Endodermal cell (in vitro differentiated cells): ENCODE data around the gene C3orf52. TPM values are rescaled to one million over a fixed set of nuclear protein-coding genes. Genes with fewer than 3 reads are reported as not detected.

Experiments
- DNase-seq: peaks from one replicate; pipeline ENCODE4 v3.0.0-alpha.2; 2017
- H3K27ac ChIP-seq: 2 replicates; pipeline ENCODE4 v1.5.1; 2013; ENCODE audit warnings: mild to moderate bottlenecking, low read depth, low read length, moderate library complexity
- H3K27me3 ChIP-seq: 2 replicates; pipeline ENCODE4 v1.6.1; 2013; ENCODE audit warnings: mild to moderate bottlenecking, low read length, moderate library complexity; ENCODE audit not compliant: insufficient read depth, control insufficient read depth, poor library complexity, severe bottlenecking
- H3K36me3 ChIP-seq: 2 replicates; pipeline ENCODE4 v1.7.0; 2013; ENCODE audit warnings: mild to moderate bottlenecking, low read length, moderate library complexity; ENCODE audit not compliant: control insufficient read depth, insufficient read depth
- H3K4me1 ChIP-seq: one replicate; pipeline ENCODE4 v1.7.0; 2013; ENCODE audit warnings: low read length; ENCODE audit not compliant: control insufficient read depth, insufficient read depth
- H3K4me3 ChIP-seq: 2 replicates; pipeline ENCODE4 v1.5.1; 2013; ENCODE audit warnings: mild to moderate bottlenecking, low read length, moderate library complexity
- H3K9ac ChIP-seq: 2 replicates; pipeline ENCODE4 v1.6.1; 2013; ENCODE audit warnings: mild to moderate bottlenecking, low read length, moderate library complexity; ENCODE audit not compliant: poor library complexity, severe bottlenecking; ENCODE audit errors: extremely low read depth
- H3K9me3 ChIP-seq: 2 replicates; pipeline ENCODE4 v1.6.1; 2013; ENCODE audit warnings: mild to moderate bottlenecking, low read length, moderate library complexity; ENCODE audit not compliant: control insufficient read depth
- H3K27ac Mint-ChIP-seq: 2 replicates; pipeline ENCODE4 v1.8.0; 2020; ENCODE audit warnings: mixed read lengths
- H3K27me3 Mint-ChIP-seq: 2 replicates; pipeline ENCODE4 v1.8.0; 2021; ENCODE audit warnings: mild to moderate bottlenecking, mixed read lengths; ENCODE audit not compliant: insufficient read depth
- H3K36me3 Mint-ChIP-seq: 2 replicates; pipeline ENCODE4 v1.8.0; 2020; ENCODE audit warnings: low read depth, mixed read lengths
- H3K4me1 Mint-ChIP-seq: 2 replicates; pipeline ENCODE4 v1.8.0; 2020; ENCODE audit warnings: mixed read lengths
- H3K4me3 Mint-ChIP-seq: 2 replicates; pipeline ENCODE4 v1.8.0; 2020; ENCODE audit warnings: mild to moderate bottlenecking, moderate library complexity, mixed read lengths
- H3K9me3 Mint-ChIP-seq: 2 replicates; pipeline ENCODE4 v1.8.0; 2020; ENCODE audit warnings: mild to moderate bottlenecking, mixed read lengths
- CTCF ChIP-seq: fragments of 200-600 bp; sonication (generic); conservative IDR thresholded peaks from 2 replicates; pipeline ENCODE4 v1.5.0; 2021; ENCODE audit warnings: antibody characterized with exemption, mild to moderate bottlenecking
- WGBS, 2 experiments: methylation state at CpG; one replicate each; pipeline versions ENCODE4 v1.1.5 to v1.1.7; 2013; ENCODE audit warnings: missing lambda C conversion rate in 2 of 2, mixed read lengths in 1 of 2; ENCODE audit not compliant: insufficient coverage in 1 of 2, insufficient read length in 1 of 2; 5-methylcytosine and 5-hydroxymethylcytosine counted together
- total RNA-seq, 2 donors: library from RNA; stranded (reverse); fragmentation: NEBNext Ultra II Directional in 1 of 2; extraction: Animal tissue kit (Norgen Biotek cat#: 25700) in 1 of 2; gene quantifications; 2 replicates in 1 of 2; 3 replicates in 1 of 2; pipeline ENCODE4 v1.2.1, GENCODE V29; 2021

C3orf52 gene
- total RNA-seq, 2 donors from 2014 or later = 5.2 to 6.7 TPM

GRCh38 chr3:112133626-112134334, 47.6 kb downstream of the C3orf52 start:
- 70 to 81% methylated on average over 2 to 5 of the region's 5 CpGs for WGBS, 2 experiments

GRCh38 chr3:112134335-112135124, 48.3 kb downstream of the C3orf52 start:
- H3K27me3 Mint-ChIP-seq = no peaks in the 10 kb centered on the region
- Histone ChIP-seq H3K27me3 (no peaks in the 10 kb centered on the region), H3K4me3 (no peak overlapping the region), H3K4me1 (peaks cover 5% of the 10 kb centered on the region), H3K36me3 (no peaks in the 10 kb centered on the region), H3K9me3 (no peaks in the 10 kb centered on the region), H3K9ac (no peak overlapping the region), H3K27ac (no peak overlapping the region)
- no peaks in the 10 kb centered on the region for H3K9me3 Mint-ChIP-seq
- no peak for DNase-seq
- 80 to 94% methylated on average over 2 to 8 of the region's 8 CpGs for WGBS, 2 experiments
- no peak overlapping the region for H3K27ac Mint-ChIP-seq
- H3K4me1 Mint-ChIP-seq = peaks cover 28% of the 10 kb centered on the region
- H3K4me3 Mint-ChIP-seq = no peak overlapping the region
- no peaks in the 10 kb centered on the region for H3K36me3 Mint-ChIP-seq
- TF ChIP-seq CTCF = no peak

More at GRCh38 chr3:112133626-112134334, 47.6 kb downstream of the C3orf52 start:
- Mint-ChIP-seq H3K9me3 (no peaks in the 10 kb centered on the region), H3K27me3 (no peaks in the 10 kb centered on the region), H3K27ac (no peak overlapping the region), H3K4me1 (peaks cover 36% of the 10 kb centered on the region), H3K4me3 (no peak overlapping the region), H3K36me3 (no peaks in the 10 kb centered on the region)
- Histone ChIP-seq H3K4me3 (no peak overlapping the region), H3K27me3 (no peaks in the 10 kb centered on the region), H3K36me3 (no peaks in the 10 kb centered on the region), H3K4me1 (peaks cover 5% of the 10 kb centered on the region), H3K27ac (no peak overlapping the region), H3K9ac (no peak overlapping the region), H3K9me3 (no peaks in the 10 kb centered on the region)
- no peak for TF ChIP-seq CTCF
- no peak for DNase-seq

DNA sequence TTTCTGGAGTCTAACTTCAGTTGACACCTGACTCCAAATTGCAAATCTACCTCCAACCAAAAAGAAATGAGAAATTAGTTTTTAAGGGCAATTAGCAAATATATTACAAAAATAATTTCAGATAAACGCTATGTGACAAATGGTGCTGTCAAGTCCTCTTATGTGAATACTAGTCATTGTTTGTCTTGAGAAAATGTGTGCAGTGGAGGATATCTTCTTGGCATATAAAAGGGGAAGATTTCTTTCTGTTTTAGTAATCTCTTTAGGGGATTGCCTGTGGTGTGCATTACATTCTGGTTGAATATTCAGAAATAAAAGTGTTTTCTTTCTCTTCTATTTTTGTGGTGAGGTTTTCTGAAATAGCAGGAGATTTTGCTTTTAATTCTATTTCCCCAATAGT, 49.9 kb downstream of the C3orf52 start:
- Histone ChIP-seq H3K4me3 (no peak overlapping the region), H3K27ac (no peak overlapping the region), H3K9me3 (no peaks in the 10 kb centered on the region), H3K9ac (no peak overlapping the region), H3K27me3 (no peaks in the 10 kb centered on the region), H3K36me3 (no peaks in the 10 kb centered on the region), H3K4me1 (peaks cover 5% of the 10 kb centered on the region)
- no peak overlapping the region for H3K27ac Mint-ChIP-seq
- H3K36me3 Mint-ChIP-seq = no peaks in the 10 kb centered on the region
- H3K4me1 Mint-ChIP-seq = peaks cover 26% of the 10 kb centered on the region
- no peaks in the 10 kb centered on the region for H3K9me3 Mint-ChIP-seq
- H3K4me3 Mint-ChIP-seq = no peak overlapping the region
- TF ChIP-seq CTCF = no peak
- DNase-seq = no peak
- H3K27me3 Mint-ChIP-seq = no peaks in the 10 kb centered on the region
- 83% methylated on average over 1 of the region's 1 CpG; no CpG with 5 or more reads in 1 of the 2 experiments for WGBS, 2 experiments
